GM11168 (cell line): Measurements from ENCODE around the gene ZSCAN21.

Source experiments
- in situ Hi-C: fragments of 300-500 bp; cut with MboI; formaldehyde crosslinking; loops from one replicate; pipeline ENCODE4 v1.12.0; 2022; ENCODE audit warnings: low sequenced_read_pairs; ENCODE audit not compliant: unreplicated experiment

Gene ZSCAN21

GRCh38 chr7:100093498-100093897, 43.9 kb downstream of the ZSCAN21 start:
- in situ Hi-C loops, result no loop called here

DNA sequence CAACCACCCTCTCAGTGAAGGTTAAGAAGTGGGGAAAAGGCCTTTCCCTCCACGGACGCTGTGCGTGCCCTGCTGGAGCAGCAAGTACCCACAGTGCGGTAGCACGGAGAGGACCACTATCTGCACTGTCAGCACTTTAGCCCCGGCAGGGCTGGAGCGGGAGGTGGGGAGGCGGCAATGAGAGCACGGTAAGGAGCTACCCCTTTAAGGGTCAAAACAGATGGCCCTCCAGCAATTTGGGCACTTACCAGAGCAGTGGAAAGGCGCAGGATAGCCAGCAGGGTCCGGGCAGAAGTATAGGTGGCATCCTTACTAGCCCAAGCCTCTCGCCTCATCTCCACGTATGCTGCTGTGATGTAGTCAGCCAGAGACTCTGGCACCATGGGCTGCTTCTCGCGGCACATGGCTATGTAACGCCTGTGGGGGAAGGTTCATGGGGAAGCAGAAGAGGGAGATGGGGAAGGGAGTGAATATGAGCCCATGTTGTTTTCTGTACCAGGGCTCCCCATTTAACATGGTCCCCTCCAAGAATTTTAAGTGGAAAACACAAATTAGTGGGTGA, 44.4 kb downstream of the ZSCAN21 start:
- in situ Hi-C loops, result no loop called here

- in situ Hi-C loops, result no loop called here
These were observed 45.7 kb downstream of the ZSCAN21 start for GRCh38 chr7:100095289-100095688.

- in situ Hi-C loops, result no loop called here
These were observed 46.1 kb downstream of the ZSCAN21 start for GRCh38 chr7:100095704-100096103.

DNA sequence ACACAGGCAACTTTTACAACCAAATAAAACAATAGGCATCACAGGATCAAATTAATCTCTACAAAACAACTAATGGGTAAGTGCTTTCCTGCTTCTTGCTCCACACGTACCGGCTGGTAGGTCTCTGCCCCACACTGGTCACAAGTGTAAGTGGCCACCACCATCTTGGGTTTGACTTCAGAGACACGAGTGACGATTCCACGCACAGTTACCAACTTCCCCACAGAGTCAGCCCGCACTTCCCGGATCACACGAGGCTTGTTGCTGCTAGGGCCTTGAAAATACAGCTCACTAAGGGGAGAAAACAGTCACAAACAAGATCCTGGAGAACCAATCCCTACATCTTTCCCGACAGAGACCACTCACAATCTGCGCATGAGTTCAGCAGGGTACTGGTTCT, 49.3 kb downstream of the ZSCAN21 start:
- in situ Hi-C loops, result no loop called here

GRCh38 chr7:100099452-100099851, 49.9 kb downstream of the ZSCAN21 start:
- in situ Hi-C loops, result no loop called here

DNA sequence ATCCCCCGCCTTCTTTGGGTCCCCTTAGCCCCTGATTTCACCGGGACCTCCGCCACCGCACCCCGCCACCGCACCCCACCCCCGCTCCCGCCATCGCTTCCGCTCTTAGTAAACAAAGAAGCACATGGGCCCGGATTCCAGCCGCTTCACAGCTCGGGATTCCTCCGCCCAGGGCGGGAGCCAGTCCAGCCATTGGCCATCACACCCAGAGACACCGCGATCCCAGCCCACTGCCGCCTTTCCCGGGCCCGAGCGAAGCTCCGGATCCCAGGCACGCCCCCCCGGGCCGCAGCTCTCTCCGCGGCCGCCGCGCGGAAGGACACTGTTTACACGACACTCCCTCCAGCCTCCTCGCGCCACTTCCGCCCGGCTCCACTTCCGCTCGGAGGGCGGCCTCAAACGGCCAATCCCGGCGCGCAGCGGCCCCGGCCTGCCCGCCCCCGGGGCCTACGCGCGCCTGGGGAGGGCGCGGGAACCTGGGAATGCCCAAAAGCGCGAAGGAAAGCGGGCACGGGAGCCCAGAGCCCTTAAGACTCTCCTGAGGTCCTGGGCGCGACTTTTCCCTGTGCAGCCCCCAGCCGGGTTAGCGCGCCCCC, 50.9 kb downstream of the ZSCAN21 start:
- in situ Hi-C loops, result no loop called here

DNA sequence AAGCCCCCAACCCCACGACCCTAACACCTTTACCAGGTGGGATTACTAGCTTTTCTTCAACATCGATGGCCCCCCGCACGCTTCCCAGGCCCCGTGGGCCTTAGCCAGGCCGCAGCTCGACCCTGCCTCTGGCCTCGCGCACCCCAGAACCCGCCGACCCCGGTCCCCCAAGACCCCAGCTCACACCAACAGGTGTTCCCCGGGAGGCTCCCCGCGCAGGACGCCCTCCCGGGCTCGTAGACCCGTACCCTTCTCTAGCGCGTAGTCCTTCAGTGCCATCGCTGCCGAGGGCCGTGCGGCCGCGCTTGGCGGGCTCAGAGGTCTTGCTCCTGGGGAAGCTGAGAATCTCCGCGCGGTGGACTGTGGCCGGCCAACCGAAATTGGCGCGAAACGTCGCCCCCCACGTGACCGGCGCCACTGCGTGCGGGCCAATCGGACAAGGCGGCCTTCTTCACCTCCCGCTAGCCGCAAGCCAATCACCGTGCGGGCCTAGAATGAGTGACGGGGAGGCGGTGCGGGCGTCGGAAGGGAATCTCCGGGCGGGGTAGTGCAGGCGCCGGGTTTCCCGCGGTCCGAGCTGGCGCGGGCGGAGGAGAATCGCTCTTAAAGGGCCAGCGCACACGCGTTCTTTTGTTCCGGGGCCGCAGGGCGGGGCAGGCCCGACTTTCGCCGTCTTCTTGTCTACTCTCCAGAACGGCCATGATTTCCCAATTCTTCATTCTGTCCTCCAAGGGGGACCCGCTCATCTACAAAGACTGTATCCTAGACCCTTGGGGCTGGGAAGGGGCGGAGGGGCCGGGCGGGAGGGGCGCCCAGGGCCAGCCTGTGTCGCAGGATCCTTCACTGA, 51.7 kb downstream of the ZSCAN21 start, which contains the start of the genes AP4M1 and MCM7:
TSS of gene AP4M1 (plus strand) at position 628 of the 847 bp plus-strand sequence. CDS start at position 700, 72 bp downstream.
TSS of gene MCM7 (minus strand) at position 382 of the 847 bp plus-strand sequence. CDS start at position 279, 103 bp downstream.
- in situ Hi-C loops, result no loop called here

GRCh38 chr7:100102950-100103840, 53.6 kb downstream of the ZSCAN21 start:
- in situ Hi-C loops, result no loop called here

GRCh38 chr7:100105534-100105933, 56.0 kb downstream of the ZSCAN21 start:
- in situ Hi-C loops, result no loop called here

GRCh38 chr7:100106633-100107032, 57.1 kb downstream of the ZSCAN21 start:
- in situ Hi-C loops, result no loop called here

- in situ Hi-C loops, result no loop called here
These were observed 57.7 kb downstream of the ZSCAN21 start for GRCh38 chr7:100107125-100107737.

GRCh38 chr7:100107890-100108289, 58.3 kb downstream of the ZSCAN21 start:
- in situ Hi-C loops, result no loop called here

GRCh38 chr7:100109521-100110163, 60.1 kb downstream of the ZSCAN21 start:
- in situ Hi-C loops, result no loop called here

- in situ Hi-C loops, result no loop called here
These were observed 61.6 kb downstream of the ZSCAN21 start for GRCh38 chr7:100111156-100111555.

- in situ Hi-C loops, result no loop called here
These were observed 62.3 kb downstream of the ZSCAN21 start for GRCh38 chr7:100111914-100112313.
